K562 (cell line): ENCODE results near the gene HEMGN. TPM values are rescaled to one million over a fixed set of nuclear protein-coding genes. Genes with fewer than 3 reads are reported as not detected.

Experiments
- ATAC-seq: fragments of 200-7000 bp; cut with Tn5 transposase; 3 replicates; pipeline ENCODE4 v1.9.1; 2020; ENCODE audit warnings: moderate library complexity
- BruUV-seq: library from RNA; stranded (reverse); fragments of 400-500 nt; replicated peaks from 2 replicates; lab custom pipeline; 2021; lab: Mats Ljungman, UMichigan
- CTCF ChIA-PET: fragments of 300-600 bp; formaldehyde crosslinking; extraction: SDS; loops from one replicate; lab custom pipeline; 2021; ENCODE audit warnings: low intra/inter-chr PET ratio; lab: Yijun Ruan, JAX
- POLR2A ChIA-PET: fragments of 300-600, 350-650 bp; sonication (Branson Sonifier 250); formaldehyde crosslinking; extraction: SDS; loops from one replicate; lab custom pipeline; 2021; ENCODE audit warnings: antibody characterized with exemption, inconsistent platforms; lab: Yijun Ruan, JAX
- DNase-seq, 4 experiments: peaks; one replicate each; pipeline versions ENCODE4 v3.0.0 to v3.0.0-alpha.2; 2011 to 2018; ENCODE audit warnings: low spot score in 3 of 4, mixed read lengths in 3 of 4; ENCODE audit errors: extremely low read depth in 1 of 4
- FAIRE-seq: peaks from 2 replicates; lab custom pipeline; 2011; peaks lifted over from hg19 to GRCh38; lab: Jason Lieb, UNC
- H2AFZ ChIP-seq: 2 replicates; pipeline ENCODE4 v1.6.0; 2011; ENCODE audit warnings: low read depth, low read length, control low read depth, inconsistent platforms
- H3K27ac ChIP-seq: fragments of 200-600 bp; 3 replicates; pipeline ENCODE4 v1.8.0; 2011; ENCODE audit warnings: low read depth, mild to moderate bottlenecking, control low read depth, inconsistent platforms, low read length, moderate library complexity, mixed read lengths; ENCODE audit errors: extremely low read depth
- H3K27me3 ChIP-seq, 2 experiments: fragments of 300-600 bp in 1 of 2; 2 replicates in 1 of 2; 3 replicates in 1 of 2; pipeline versions ENCODE4 v1.6.0 to v1.8.0; 2011; ENCODE audit warnings: inconsistent platforms in 2 of 2, low read length in 2 of 2, mild to moderate bottlenecking in 1 of 2, mixed read lengths in 1 of 2, moderate library complexity in 1 of 2; ENCODE audit not compliant: control insufficient read depth in 2 of 2, insufficient read depth in 2 of 2
- H3K36me3 ChIP-seq: fragments of 300-600 bp; 3 replicates; pipeline ENCODE4 v1.8.0; 2011; ENCODE audit warnings: mild to moderate bottlenecking, low read length, inconsistent platforms; ENCODE audit not compliant: control insufficient read depth, insufficient read depth
- H3K4me1 ChIP-seq, 2 experiments: fragments of 200-600 bp in 1 of 2; replicated peaks in 1 of 2; 2 replicates in 1 of 2; 3 replicates in 1 of 2; pipeline versions ENCODE4 v1.5.1 to v1.8.0; 2011; ENCODE audit warnings: inconsistent platforms in 2 of 2, low read length in 2 of 2, mild to moderate bottlenecking in 1 of 2, mixed read lengths in 1 of 2, moderate library complexity in 1 of 2; ENCODE audit not compliant: control insufficient read depth in 2 of 2, insufficient read depth in 2 of 2
- H3K4me2 ChIP-seq: 2 replicates; pipeline ENCODE4 v1.6.1; 2011; ENCODE audit warnings: low read length, control low read depth, inconsistent platforms, mixed read lengths; ENCODE audit not compliant: insufficient read depth
- H3K4me3 ChIP-seq: fragments of 200-600 bp; sonication (generic), shearing (Covaris generic); 2 replicates; pipeline ENCODE4 v1.5.1; 2016; ENCODE audit warnings: control low read depth, inconsistent platforms
- H3K79me2 ChIP-seq: fragments of 200-600 bp; 3 replicates; pipeline ENCODE4 v1.8.0; 2011; ENCODE audit warnings: low read length, inconsistent platforms; ENCODE audit not compliant: control insufficient read depth, insufficient read depth
- H3K9ac ChIP-seq, 2 experiments: 2 replicates each; pipeline versions ENCODE4 v1.6.0 to v1.6.1; 2011; ENCODE audit warnings: low read depth in 2 of 2, low read length in 2 of 2, control low read depth in 1 of 2, inconsistent platforms in 1 of 2, mild to moderate bottlenecking in 1 of 2, mixed read lengths in 1 of 2; ENCODE audit not compliant: insufficient read depth in 1 of 2
- H3K9me1 ChIP-seq: one replicate; pipeline ENCODE4 v1.6.0; 2011; ENCODE audit warnings: inconsistent platforms, mild to moderate bottlenecking, low read length, moderate library complexity; ENCODE audit not compliant: control insufficient read depth, insufficient read depth
- H3K9me3 ChIP-seq: replicated peaks from 2 replicates; pipeline ENCODE4 v1.5.1; 2011; ENCODE audit warnings: low read depth, low read length, inconsistent platforms; ENCODE audit not compliant: control insufficient read depth, insufficient read depth
- H4K20me1 ChIP-seq: replicated peaks from 2 replicates; pipeline ENCODE4 v1.6.1; 2011; ENCODE audit warnings: low read length, inconsistent platforms, mixed read lengths; ENCODE audit not compliant: control insufficient read depth, insufficient read depth
- BCL6 ChIP-seq: fragments of 250-450 bp; sonication (Bioruptor Pico); IDR thresholded peaks from 2 replicates; pipeline ENCODE4 v1.4.0; 2020
- HDAC1 ChIP-seq, 2 experiments: fragments of 450-650 bp; IDR thresholded peaks; 2 replicates each; pipeline ENCODE4 v1.6.1; 2016 to 2017; ENCODE audit warnings: inconsistent platforms in 1 of 2, mild to moderate bottlenecking in 1 of 2, moderate library complexity in 1 of 2
- HIVEP1 ChIP-seq: fragments of 250-450 bp; sonication (Bioruptor Pico); IDR thresholded peaks from 2 replicates; pipeline ENCODE4 v1.4.0; 2020; ENCODE audit warnings: mild to moderate bottlenecking
- MYNN ChIP-seq, 2 experiments: sonication (generic); formaldehyde crosslinking in 1 of 2; IDR thresholded peaks; 2 replicates each; pipeline versions ENCODE4 v1.5.0 to v1.6.1; 2016 to 2020; ENCODE audit warnings: antibody characterized with exemption in 1 of 2, missing genetic modification reagents in 1 of 2
- NFE2 ChIP-seq: IDR thresholded peaks from 2 replicates; pipeline ENCODE4 v1.6.1; 2014; ENCODE audit warnings: antibody characterized with exemption, low read depth
- PTTG1 ChIP-seq: fragments of 450-650 bp; IDR thresholded peaks from 2 replicates; pipeline ENCODE4 v1.6.1; 2016; ENCODE audit warnings: low read depth, mild to moderate bottlenecking, missing genetic modification characterization, missing compliant biosample characterization
- RAD21 ChIP-seq, 2 experiments: fragments of 250-450 bp in 1 of 2; fragments of 450-650 bp in 1 of 2; sonication (Bioruptor Pico) in 1 of 2; formaldehyde crosslinking in 1 of 2; IDR thresholded peaks in 1 of 2; conservative IDR thresholded peaks in 1 of 2; 2 replicates each; pipeline versions ENCODE4 v1.4.0 to v1.8.0; 2020 to 2022; ENCODE audit warnings: mild to moderate bottlenecking in 2 of 2, moderate library complexity in 1 of 2
- TAF7 ChIP-seq: fragments of 450-650 bp; IDR thresholded peaks from 2 replicates; pipeline ENCODE4 v1.6.1; 2016; ENCODE audit warnings: missing genetic modification characterization, missing compliant biosample characterization
- ZNF436 ChIP-seq: fragments of 250-450, 450-650 bp; sonication (Bioruptor Pico); formaldehyde crosslinking; IDR thresholded peaks from 2 replicates; pipeline ENCODE4 v1.7.0; 2020; ENCODE audit warnings: mild to moderate bottlenecking
- WGBS: fragments of 100-300 bp; shearing (Covaris generic); methylation state at CpG from one replicate; pipeline ENCODE4 v1.1.6; 2016; ENCODE audit warnings: low coverage, mixed read lengths; ENCODE audit not compliant: insufficient coverage; ENCODE audit errors: missing lambda C conversion rate; 5-methylcytosine and 5-hydroxymethylcytosine counted together
- in situ Hi-C: fragments of 300-500 bp; cut with MboI; formaldehyde crosslinking; loops from 4 replicates; pipeline ENCODE4 v1.15.0; 2018; ENCODE audit warnings: inconsistent platforms, mixed read lengths
- intact Hi-C: fragments of 100-400 bp; cut with micrococcal nuclease; formaldehyde crosslinking; loops from 2 replicates; pipeline ENCODE4 v1.14.2; 2022
- polyA plus RNA-seq, 8 experiments: library from polyadenylated mRNA; depleted of rRNA in 4 of 8; stranded (reverse) in 5 of 8; unstranded in 3 of 8; fragments of >200 nt; fragmentation: Nextera tagmentation in 2 of 8; fragmentation: Illumina TruSeq in 1 of 8; extraction: Ambion mirVana in 2 of 8; extraction: Trizol in 1 of 8; gene quantifications; 2 replicates each; pipeline versions ENCODE4 v1.2.1 to v1.2.3, GENCODE V29; 2011 to 2014; ENCODE audit warnings: inconsistent platforms in 1 of 8, missing spikeins in 1 of 8
- total RNA-seq, 7 experiments: library from RNA; depleted of rRNA in 6 of 7; stranded (reverse); fragments of >200 nt in 6 of 7; fragmentation: Illumina TruSeq in 2 of 7; extraction: Trizol in 2 of 7; gene quantifications; 2 replicates each; pipeline versions ENCODE4 v1.2.1 to v1.2.3, GENCODE V29; 2011 to 2021; ENCODE audit warnings: low replicate concordance in 1 of 7
- TF ChIP-seq, protein P1 (sequence below): fragments of 450-650 bp; IDR thresholded peaks from 2 replicates; pipeline ENCODE4 v1.6.1; 2017; ENCODE audit warnings: antibody characterized with exemption, mild to moderate bottlenecking
- TF ChIP-seq, protein P2 (sequence below), 2 experiments: fragments of 450-650 bp; IDR thresholded peaks; 2 replicates each; pipeline ENCODE4 v1.6.1; 2018; ENCODE audit warnings: mild to moderate bottlenecking in 2 of 2, low read depth in 1 of 2; ENCODE audit not compliant: partially characterized antibody in 2 of 2

HEMGN gene
- total and polyA plus RNA-seq, 9 of the 15 experiments (the other 6 are each of a cell fraction or from before 2014, with no cell fraction given) = 56.3 to 258 (median 137) TPM

DNA sequence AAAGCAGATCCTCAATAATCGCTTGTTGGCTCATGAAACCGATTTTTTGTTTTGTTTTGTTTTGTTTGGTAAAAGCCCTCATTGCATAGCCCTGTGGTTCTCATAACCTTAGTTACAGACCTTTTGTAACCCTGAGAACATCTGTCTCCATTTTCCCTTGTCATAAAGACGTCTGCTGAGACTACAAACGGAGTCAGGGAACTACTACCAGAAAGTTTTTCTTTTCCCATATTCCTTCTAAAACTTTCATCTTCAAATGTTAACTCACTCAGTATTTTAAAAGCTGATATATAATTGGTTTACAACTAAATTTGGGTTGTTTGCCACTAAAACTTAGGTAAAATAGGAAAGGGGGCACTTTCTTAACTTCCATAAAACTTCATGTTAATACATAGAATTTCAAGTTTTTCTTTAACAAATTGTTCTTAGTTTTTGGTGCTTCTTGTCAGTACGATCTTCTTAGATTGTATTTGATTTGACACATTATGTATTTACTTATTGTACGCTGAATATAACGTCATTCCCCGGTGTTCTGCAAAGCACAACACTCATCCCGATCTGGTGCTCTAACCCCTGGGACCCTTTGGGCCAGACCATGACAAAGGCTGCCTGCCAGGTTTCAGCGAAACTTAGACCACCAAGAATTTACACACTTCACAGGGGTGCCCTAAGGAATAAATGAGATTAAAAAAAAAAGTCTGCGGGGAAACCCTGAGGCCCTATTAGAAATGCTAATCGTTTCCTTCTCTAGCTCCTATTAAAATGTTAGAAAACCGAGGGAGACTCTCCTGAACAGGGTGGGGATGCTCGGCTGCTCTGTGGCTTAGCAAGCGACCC is 44.1 kb upstream of the HEMGN start:
- intact Hi-C loops (loop anchor here (2.0 to 5.0 kb wide), 3 partner anchors 21 to 275 kb away; partner anchors contain the start of gene TBC1D2), in situ Hi-C loops (no loop called here)
- ChIA-PET CTCF (interaction anchor here (0.6 to 1.6 kb wide), 3 partner anchors 58 to 1837 kb away, joined by 4 to 7 read pairs (median 6); partner anchors contain the start of gene TRMO), POLR2A (interaction anchor here (0.7 to 6.2 kb wide), 21 partner anchors 7 to 394 kb away, joined by 3 to 84 read pairs (median 7); partner anchors contain the start of genes TBC1D2 and TRMO)
- Histone ChIP-seq H3K79me2 (peaks cover 63% of the 10 kb centered on the region), H3K27me3 (no peaks in the 10 kb centered on the region), H4K20me1 (peaks cover 7% of the 10 kb centered on the region; the same call in 1 of the 2 replicates), H3K4me2 (peak overlapping the region; percentile 73), H3K27ac (peak overlapping the region; percentile 99), H2AFZ (peak overlapping the region; percentile 80; the same call in 1 of the 2 replicates), H3K36me3 (peaks cover 14% of the 10 kb centered on the region), H3K4me3 (peak overlapping the region; percentile 89), H3K4me1 (peaks cover 36 to 45% of the 10 kb centered on the region in 2 experiments; a peak in 4 of 5 replicates), H3K9me3 (no peaks in the 10 kb centered on the region), H3K9me1 (no peaks in the 10 kb centered on the region), H3K9ac (peak overlapping the region; percentile 99)
- WGBS = 2% methylated on average over 15 of the region's 15 CpGs
- TSS peak; percentile 92 for BruUV-seq
- ATAC-seq (peak; percentile 14), DNase-seq (peak in 2 of 4 experiments; percentile 35 to 60), FAIRE-seq (peak; percentile 69)
- TF ChIP-seq HIVEP1 (no peak), BCL6 (CRISPR knock-in tag) (no peak), HDAC1 (IDR thresholded peaks at IDR 0.05) (0 out of 4 replicates have a peak, but pooled peaks of 1 of the 2 experiments have one; percentile 29), MYNN (IDR thresholded peaks at IDR 0.05) (peak; percentile 12; the same call in 1 of the 2 replicates), MYNN (CRISPR knock-in tag; IDR thresholded peaks at IDR 0.05) (no peak), NFE2 (0 out of 2 replicates have a peak, but pooled peaks have one; percentile 2), ZNF436 (CRISPR knock-in tag) (peak; percentile 66; the same call in 1 of the 2 replicates), PTTG1 (tag) (0 out of 2 replicates have a peak, but pooled peaks have one; percentile 4), RAD21 (CRISPR knock-in tag; conservative IDR thresholded peaks at IDR 0.05 in 1 of 2, IDR thresholded peaks at IDR 0.05 in 1 of 2) (no peak), TAF7 (0 out of 2 replicates have a peak, but pooled peaks have one; percentile 7)
- TF ChIP-seq, protein P1, sequence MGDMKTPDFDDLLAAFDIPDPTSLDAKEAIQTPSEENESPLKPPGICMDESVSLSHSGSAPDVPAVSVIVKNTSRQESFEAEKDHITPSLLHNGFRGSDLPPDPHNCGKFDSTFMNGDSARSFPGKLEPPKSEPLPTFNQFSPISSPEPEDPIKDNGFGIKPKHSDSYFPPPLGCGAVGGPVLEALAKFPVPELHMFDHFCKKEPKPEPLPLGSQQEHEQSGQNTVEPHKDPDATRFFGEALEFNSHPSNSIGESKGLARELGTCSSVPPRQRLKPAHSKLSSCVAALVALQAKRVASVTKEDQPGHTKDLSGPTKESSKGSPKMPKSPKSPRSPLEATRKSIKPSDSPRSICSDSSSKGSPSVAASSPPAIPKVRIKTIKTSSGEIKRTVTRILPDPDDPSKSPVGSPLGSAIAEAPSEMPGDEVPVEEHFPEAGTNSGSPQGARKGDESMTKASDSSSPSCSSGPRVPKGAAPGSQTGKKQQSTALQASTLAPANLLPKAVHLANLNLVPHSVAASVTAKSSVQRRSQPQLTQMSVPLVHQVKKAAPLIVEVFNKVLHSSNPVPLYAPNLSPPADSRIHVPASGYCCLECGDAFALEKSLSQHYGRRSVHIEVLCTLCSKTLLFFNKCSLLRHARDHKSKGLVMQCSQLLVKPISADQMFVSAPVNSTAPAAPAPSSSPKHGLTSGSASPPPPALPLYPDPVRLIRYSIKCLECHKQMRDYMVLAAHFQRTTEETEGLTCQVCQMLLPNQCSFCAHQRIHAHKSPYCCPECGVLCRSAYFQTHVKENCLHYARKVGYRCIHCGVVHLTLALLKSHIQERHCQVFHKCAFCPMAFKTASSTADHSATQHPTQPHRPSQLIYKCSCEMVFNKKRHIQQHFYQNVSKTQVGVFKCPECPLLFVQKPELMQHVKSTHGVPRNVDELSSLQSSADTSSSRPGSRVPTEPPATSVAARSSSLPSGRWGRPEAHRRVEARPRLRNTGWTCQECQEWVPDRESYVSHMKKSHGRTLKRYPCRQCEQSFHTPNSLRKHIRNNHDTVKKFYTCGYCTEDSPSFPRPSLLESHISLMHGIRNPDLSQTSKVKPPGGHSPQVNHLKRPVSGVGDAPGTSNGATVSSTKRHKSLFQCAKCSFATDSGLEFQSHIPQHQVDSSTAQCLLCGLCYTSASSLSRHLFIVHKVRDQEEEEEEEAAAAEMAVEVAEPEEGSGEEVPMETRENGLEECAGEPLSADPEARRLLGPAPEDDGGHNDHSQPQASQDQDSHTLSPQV = peak; percentile 38; the same call in 1 of the 2 replicates
- TF ChIP-seq, protein P2, sequence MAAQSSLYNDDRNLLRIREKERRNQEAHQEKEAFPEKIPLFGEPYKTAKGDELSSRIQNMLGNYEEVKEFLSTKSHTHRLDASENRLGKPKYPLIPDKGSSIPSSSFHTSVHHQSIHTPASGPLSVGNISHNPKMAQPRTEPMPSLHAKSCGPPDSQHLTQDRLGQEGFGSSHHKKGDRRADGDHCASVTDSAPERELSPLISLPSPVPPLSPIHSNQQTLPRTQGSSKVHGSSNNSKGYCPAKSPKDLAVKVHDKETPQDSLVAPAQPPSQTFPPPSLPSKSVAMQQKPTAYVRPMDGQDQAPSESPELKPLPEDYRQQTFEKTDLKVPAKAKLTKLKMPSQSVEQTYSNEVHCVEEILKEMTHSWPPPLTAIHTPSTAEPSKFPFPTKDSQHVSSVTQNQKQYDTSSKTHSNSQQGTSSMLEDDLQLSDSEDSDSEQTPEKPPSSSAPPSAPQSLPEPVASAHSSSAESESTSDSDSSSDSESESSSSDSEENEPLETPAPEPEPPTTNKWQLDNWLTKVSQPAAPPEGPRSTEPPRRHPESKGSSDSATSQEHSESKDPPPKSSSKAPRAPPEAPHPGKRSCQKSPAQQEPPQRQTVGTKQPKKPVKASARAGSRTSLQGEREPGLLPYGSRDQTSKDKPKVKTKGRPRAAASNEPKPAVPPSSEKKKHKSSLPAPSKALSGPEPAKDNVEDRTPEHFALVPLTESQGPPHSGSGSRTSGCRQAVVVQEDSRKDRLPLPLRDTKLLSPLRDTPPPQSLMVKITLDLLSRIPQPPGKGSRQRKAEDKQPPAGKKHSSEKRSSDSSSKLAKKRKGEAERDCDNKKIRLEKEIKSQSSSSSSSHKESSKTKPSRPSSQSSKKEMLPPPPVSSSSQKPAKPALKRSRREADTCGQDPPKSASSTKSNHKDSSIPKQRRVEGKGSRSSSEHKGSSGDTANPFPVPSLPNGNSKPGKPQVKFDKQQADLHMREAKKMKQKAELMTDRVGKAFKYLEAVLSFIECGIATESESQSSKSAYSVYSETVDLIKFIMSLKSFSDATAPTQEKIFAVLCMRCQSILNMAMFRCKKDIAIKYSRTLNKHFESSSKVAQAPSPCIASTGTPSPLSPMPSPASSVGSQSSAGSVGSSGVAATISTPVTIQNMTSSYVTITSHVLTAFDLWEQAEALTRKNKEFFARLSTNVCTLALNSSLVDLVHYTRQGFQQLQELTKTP (IDR thresholded peaks at IDR 0.05; ENCODE audit: low read depth in 1 of 2, partially characterized antibody in 2 of 2) = peak in 1 of 2 experiments; percentile 5
